WERI-Rb-1 (cell line): ENCODE measurements around the gene CDYL2.

Experiments
- DNase-seq: peaks from one replicate; pipeline ENCODE4 v3.0.0-alpha.2; 2020
- H3K27ac ChIP-seq: fragments of 250-450 bp; sonication (Bioruptor Pico); 2 replicates; pipeline ENCODE4 v1.5.1; 2020; ENCODE audit warnings: mild to moderate bottlenecking, moderate library complexity
- H3K27me3 ChIP-seq: fragments of 250-450 bp; sonication (Bioruptor Pico); 2 replicates; pipeline ENCODE4 v1.5.1; 2021; ENCODE audit warnings: mild to moderate bottlenecking, low read depth, moderate library complexity; ENCODE audit not compliant: insufficient read depth, severe bottlenecking
- H3K36me3 ChIP-seq: fragments of 250-450 bp; sonication (Bioruptor Pico); 2 replicates; pipeline ENCODE4 v1.5.1; 2020; ENCODE audit warnings: mild to moderate bottlenecking, moderate library complexity
- H3K4me3 ChIP-seq: 2 replicates; pipeline ENCODE4 v1.5.1; 2011; ENCODE audit warnings: low read depth, mild to moderate bottlenecking, control low read depth, low read length
- H3K9me3 ChIP-seq: fragments of 250-450 bp; sonication (Bioruptor Pico); 2 replicates; pipeline ENCODE4 v1.5.1; 2021; ENCODE audit warnings: mild to moderate bottlenecking, moderate library complexity; ENCODE audit not compliant: severe bottlenecking
- TF ChIP-seq, protein P1 (sequence below): IDR thresholded peaks from 2 replicates; pipeline ENCODE4 v1.5.1; 2011; ENCODE audit warnings: low read depth, mild to moderate bottlenecking, control low read depth, inconsistent platforms, low read length

CDYL2 gene

DNA sequence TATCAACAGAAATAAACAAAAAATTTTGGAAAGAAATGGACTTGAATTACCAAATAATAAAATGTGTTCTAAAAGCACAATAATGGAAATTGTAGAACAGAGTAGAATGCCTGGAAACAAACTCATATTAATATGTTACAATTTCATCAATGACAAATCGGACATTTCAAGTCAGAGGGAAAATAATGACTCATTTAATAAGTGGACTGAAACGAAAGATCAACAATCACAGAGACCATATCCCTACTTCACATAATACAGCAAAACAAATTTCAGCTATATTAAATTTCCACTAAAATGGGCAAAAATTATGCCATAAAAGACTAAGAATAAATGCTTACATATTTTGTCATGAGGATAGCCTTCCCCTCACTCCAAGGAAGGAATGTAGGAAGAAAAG lies 25.7 kb downstream of the CDYL2 start:
- H3K4me3 ChIP-seq = no peak overlapping the region
- no peak overlapping the region for H3K27ac ChIP-seq
- no peak for DNase-seq
- H3K27me3 ChIP-seq = no peaks in the 10 kb centered on the region
- H3K36me3 ChIP-seq = no peaks in the 10 kb centered on the region
- H3K9me3 ChIP-seq = no peaks in the 10 kb centered on the region
- TF ChIP-seq, protein P1, sequence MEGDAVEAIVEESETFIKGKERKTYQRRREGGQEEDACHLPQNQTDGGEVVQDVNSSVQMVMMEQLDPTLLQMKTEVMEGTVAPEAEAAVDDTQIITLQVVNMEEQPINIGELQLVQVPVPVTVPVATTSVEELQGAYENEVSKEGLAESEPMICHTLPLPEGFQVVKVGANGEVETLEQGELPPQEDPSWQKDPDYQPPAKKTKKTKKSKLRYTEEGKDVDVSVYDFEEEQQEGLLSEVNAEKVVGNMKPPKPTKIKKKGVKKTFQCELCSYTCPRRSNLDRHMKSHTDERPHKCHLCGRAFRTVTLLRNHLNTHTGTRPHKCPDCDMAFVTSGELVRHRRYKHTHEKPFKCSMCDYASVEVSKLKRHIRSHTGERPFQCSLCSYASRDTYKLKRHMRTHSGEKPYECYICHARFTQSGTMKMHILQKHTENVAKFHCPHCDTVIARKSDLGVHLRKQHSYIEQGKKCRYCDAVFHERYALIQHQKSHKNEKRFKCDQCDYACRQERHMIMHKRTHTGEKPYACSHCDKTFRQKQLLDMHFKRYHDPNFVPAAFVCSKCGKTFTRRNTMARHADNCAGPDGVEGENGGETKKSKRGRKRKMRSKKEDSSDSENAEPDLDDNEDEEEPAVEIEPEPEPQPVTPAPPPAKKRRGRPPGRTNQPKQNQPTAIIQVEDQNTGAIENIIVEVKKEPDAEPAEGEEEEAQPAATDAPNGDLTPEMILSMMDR = no peak

DNA sequence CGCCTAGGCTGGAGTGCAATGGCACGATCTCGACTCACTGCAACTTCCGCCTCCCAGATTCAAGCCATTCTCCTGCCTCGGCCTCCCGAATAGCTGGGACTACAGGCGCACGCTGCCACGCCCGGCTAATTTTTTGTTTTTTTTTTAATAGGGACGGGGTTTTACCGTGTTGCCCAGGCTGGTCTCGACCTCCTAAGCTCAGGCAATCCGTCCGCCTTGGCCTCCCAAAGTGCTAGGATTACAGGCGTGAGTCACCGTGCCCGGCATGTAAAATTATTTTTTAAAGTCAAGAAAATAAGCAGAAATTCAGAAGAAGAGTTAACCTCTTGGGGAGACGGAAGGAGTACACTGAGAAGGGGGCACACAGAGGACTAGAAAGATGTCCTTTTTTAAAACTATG lies 27.5 kb downstream of the CDYL2 start:
- TF ChIP-seq, protein P1 = no peak
- H3K27me3 ChIP-seq = no peaks in the 10 kb centered on the region
- no peak for DNase-seq
- no peaks in the 10 kb centered on the region for H3K36me3 ChIP-seq
- H3K9me3 ChIP-seq = no peaks in the 10 kb centered on the region
- H3K27ac ChIP-seq = no peak overlapping the region
- H3K4me3 ChIP-seq = no peak overlapping the region

- no peak for DNase-seq
- Histone ChIP-seq H3K4me3 (no peak overlapping the region), H3K27ac (no peak overlapping the region), H3K9me3 (no peaks in the 10 kb centered on the region), H3K27me3 (no peaks in the 10 kb centered on the region), H3K36me3 (no peaks in the 10 kb centered on the region)
- TF ChIP-seq, protein P1 = no peak
Measured at GRCh38 chr16:80775450-80775849, 28.9 kb downstream of the CDYL2 start.

DNA sequence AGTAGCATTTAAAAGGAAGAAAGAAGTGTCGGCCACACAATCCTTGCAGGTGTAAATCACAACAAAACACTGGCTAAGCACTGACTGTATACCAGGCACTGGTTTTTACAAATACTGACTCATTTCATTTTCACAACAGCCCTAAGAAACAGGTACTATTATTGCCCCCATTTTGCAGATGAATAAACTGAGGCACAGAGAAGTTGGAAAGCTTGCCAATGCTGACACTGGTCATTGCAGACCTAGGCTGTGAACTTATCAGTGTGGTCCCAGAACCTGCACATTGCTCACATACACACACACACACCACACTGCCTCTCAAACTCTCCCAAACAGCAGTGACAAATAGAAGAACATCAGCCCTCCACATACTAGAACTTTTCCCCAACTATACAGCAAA lies 37.6 kb downstream of the CDYL2 start:
- H3K36me3 ChIP-seq = no peaks in the 10 kb centered on the region
- H3K27ac ChIP-seq = no peak overlapping the region

GRCh38 chr16:80759419-80760162 lies 44.8 kb downstream of the CDYL2 start:
- no peaks in the 10 kb centered on the region for H3K27me3 ChIP-seq
- no peak for DNase-seq
- no peak overlapping the region for H3K27ac ChIP-seq
- no peaks in the 10 kb centered on the region for H3K9me3 ChIP-seq
- TF ChIP-seq, protein P1 = no peak
- H3K4me3 ChIP-seq = no peak overlapping the region
- H3K36me3 ChIP-seq = no peaks in the 10 kb centered on the region

More for the DNA sequence above, 37.6 kb downstream of the CDYL2 start:
- DNase-seq = no peak
- TF ChIP-seq, protein P1 = no peak
- Histone ChIP-seq H3K4me3 (no peak overlapping the region), H3K27me3 (no peaks in the 10 kb centered on the region), H3K9me3 (no peaks in the 10 kb centered on the region)

- DNase-seq = no peak
- no peaks in the 10 kb centered on the region for H3K9me3 ChIP-seq
- TF ChIP-seq, protein P1 = no peak
- no peaks in the 10 kb centered on the region for H3K36me3 ChIP-seq
- peaks cover 2% of the 10 kb centered on the region for H3K27me3 ChIP-seq
- H3K4me3 ChIP-seq = no peak overlapping the region
- H3K27ac ChIP-seq = no peak overlapping the region
Measured at GRCh38 chr16:80754476-80754875, 49.9 kb downstream of the CDYL2 start.
